GM23338 (cell line): ENCODE data around the gene SPPL2A. TPM values are rescaled to one million over a fixed set of nuclear protein-coding genes. Genes with fewer than 3 reads are reported as not detected.

Experiments
- ATAC-seq: fragments of 200-7000 bp; cut with Tn5 transposase; 3 replicates; pipeline ENCODE4 v1.9.1; 2020
- DNase-seq: peaks from one replicate; pipeline ENCODE4 v3.0.0-alpha.2; 2015; ENCODE audit warnings: low spot score
- H2AFZ ChIP-seq: fragments of 200-600 bp; sonication (generic); 2 replicates; pipeline ENCODE4 v1.8.0; 2016; ENCODE audit warnings: antibody characterized with exemption, mild to moderate bottlenecking, moderate library complexity
- H3F3A ChIP-seq: fragments of 200-600 bp; sonication (generic); replicated peaks from 2 replicates; pipeline ENCODE4 v1.8.0; 2017; ENCODE audit warnings: antibody characterized with exemption, mixed run types, low read depth
- H3K27ac ChIP-seq: fragments of 200-600 bp; sonication (generic); 2 replicates; pipeline ENCODE4 v1.6.1; 2016; ENCODE audit warnings: low read depth
- H3K27me3 ChIP-seq: fragments of 200-600 bp; sonication (generic); 2 replicates; pipeline ENCODE4 v1.8.0; 2016; ENCODE audit warnings: mild to moderate bottlenecking, mixed run types, moderate library complexity; ENCODE audit not compliant: insufficient read depth
- H3K36me3 ChIP-seq: fragments of 200-600 bp; sonication (generic); 2 replicates; pipeline ENCODE4 v1.8.0; 2016; ENCODE audit warnings: mild to moderate bottlenecking; ENCODE audit not compliant: insufficient read depth
- H3K4me1 ChIP-seq: fragments of 200-600 bp; sonication (generic); 2 replicates; pipeline ENCODE4 v1.8.0; 2016; ENCODE audit warnings: mild to moderate bottlenecking, moderate library complexity; ENCODE audit not compliant: insufficient read depth
- H3K4me2 ChIP-seq: fragments of 200-600 bp; sonication (generic); 2 replicates; pipeline ENCODE4 v1.7.1; 2017; ENCODE audit warnings: mixed run types
- H3K4me3 ChIP-seq: fragments of 200-600 bp; sonication (generic); 2 replicates; pipeline ENCODE4 v1.6.1; 2016; ENCODE audit warnings: mixed run types
- H3K79me2 ChIP-seq: fragments of 200-600 bp; sonication (generic); replicated peaks from 2 replicates; pipeline ENCODE4 v1.8.0; 2017; ENCODE audit warnings: mild to moderate bottlenecking; ENCODE audit not compliant: insufficient read depth
- H3K9me2 ChIP-seq: fragments of 200-600 bp; sonication (generic); 2 replicates; pipeline ENCODE4 v1.8.0; 2017; ENCODE audit not compliant: insufficient read depth
- H4K20me1 ChIP-seq: fragments of 200-600 bp; sonication (generic); replicated peaks from 2 replicates; pipeline ENCODE4 v1.8.0; 2017; ENCODE audit warnings: mild to moderate bottlenecking; ENCODE audit not compliant: insufficient read depth
- H3K27ac Mint-ChIP-seq: 2 replicates; pipeline ENCODE4 v1.8.0; 2020; ENCODE audit warnings: inconsistent platforms, mild to moderate bottlenecking, moderate library complexity, mixed read lengths
- H3K27me3 Mint-ChIP-seq: 3 replicates; pipeline ENCODE4 v1.8.0; 2022; ENCODE audit warnings: low read depth, mild to moderate bottlenecking, moderate library complexity, mixed read lengths, inconsistent platforms; ENCODE audit not compliant: insufficient read depth, poor library complexity
- H3K36me3 Mint-ChIP-seq: 3 replicates; pipeline ENCODE4 v1.8.0; 2021; ENCODE audit warnings: low read depth, mild to moderate bottlenecking, inconsistent platforms, moderate library complexity, mixed read lengths
- H3K4me1 Mint-ChIP-seq: 3 replicates; pipeline ENCODE4 v1.8.0; 2020; ENCODE audit warnings: mild to moderate bottlenecking, inconsistent platforms, mixed read lengths
- H3K4me3 Mint-ChIP-seq: 3 replicates; pipeline ENCODE4 v1.8.0; 2021; ENCODE audit warnings: moderate library complexity, mild to moderate bottlenecking, inconsistent platforms, mixed read lengths
- H3K9me3 Mint-ChIP-seq: 3 replicates; pipeline ENCODE4 v1.8.0; 2020; ENCODE audit warnings: moderate library complexity, mild to moderate bottlenecking, inconsistent platforms, mixed read lengths
- CREB1 ChIP-seq: fragments of 250-450 bp; sonication (Bioruptor Pico); IDR thresholded peaks from 2 replicates; pipeline ENCODE4 v1.5.0; 2020; ENCODE audit warnings: low read depth, mild to moderate bottlenecking, moderate library complexity
- CTCF ChIP-seq, 2 experiments: fragments of 200-600 bp in 1 of 2; sonication (generic) in 1 of 2; conservative IDR thresholded peaks; 2 replicates each; pipeline versions ENCODE4 v1.5.1 to v1.6.1; 2016 to 2017; ENCODE audit warnings: antibody characterized with exemption in 2 of 2, low read depth in 2 of 2, mild to moderate bottlenecking in 2 of 2, moderate library complexity in 1 of 2
- EZH2 ChIP-seq: fragments of 200-600 bp; sonication (generic); IDR thresholded peaks from one replicate; pipeline ENCODE4 v1.8.0; 2017; ENCODE audit warnings: antibody characterized with exemption, mild to moderate bottlenecking, low read depth; ENCODE audit not compliant: unreplicated experiment
- EZH2phosphoT487 ChIP-seq: fragments of 200-600 bp; sonication (generic); IDR thresholded peaks from one replicate; pipeline ENCODE4 v1.8.1; 2018; ENCODE audit warnings: antibody characterized with exemption; ENCODE audit not compliant: unreplicated experiment
- JUNB ChIP-seq: IDR thresholded peaks from one replicate; pipeline ENCODE4 v1.6.1; 2016; ENCODE audit warnings: antibody characterized with exemption; ENCODE audit not compliant: unreplicated experiment
- NANOG ChIP-seq: IDR thresholded peaks from 2 replicates; pipeline ENCODE4 v1.6.1; 2016; ENCODE audit warnings: antibody characterized with exemption, borderline replicate concordance
- POLR2AphosphoS5 ChIP-seq: IDR thresholded peaks from 2 replicates; pipeline ENCODE4 v1.6.1; 2016; ENCODE audit warnings: antibody characterized with exemption, low read depth
- REST ChIP-seq: IDR thresholded peaks from one replicate; pipeline ENCODE4 v1.6.1; 2018; ENCODE audit warnings: antibody characterized with exemption; ENCODE audit not compliant: unreplicated experiment
- ZNF114 ChIP-seq: fragments of 250-450 bp; sonication (Bioruptor Pico); IDR thresholded peaks from 2 replicates; pipeline ENCODE4 v1.5.0; 2020; ENCODE audit warnings: mild to moderate bottlenecking, moderate library complexity
- ZNF331 ChIP-seq: fragments of 250-450 bp; sonication (Bioruptor Pico); IDR thresholded peaks from 2 replicates; pipeline ENCODE4 v1.5.0; 2020; ENCODE audit warnings: low read depth, mild to moderate bottlenecking, moderate library complexity
- polyA plus RNA-seq: library from polyadenylated mRNA; unstranded; fragments of >200 nt; fragmentation: Nextera tagmentation; extraction: Ambion mirVana; gene quantifications from 2 replicates; pipeline ENCODE4 v1.2.1, GENCODE V29; 2016
- total RNA-seq: library from RNA; depleted of rRNA; stranded (reverse); fragments of >200 nt; shearing (Covaris generic); gene quantifications from 2 replicates; pipeline ENCODE4 v1.2.3, GENCODE V29; 2014
- TF ChIP-seq, protein P1 (sequence below): fragments of 250-450 bp; sonication (Bioruptor Pico); IDR thresholded peaks from 2 replicates; pipeline ENCODE4 v1.5.0; 2020; ENCODE audit warnings: mild to moderate bottlenecking, moderate library complexity

SPPL2A gene
- total and polyA plus RNA-seq, 2 experiments from 2014 or later, result 10.9 to 24.1 TPM

DNA sequence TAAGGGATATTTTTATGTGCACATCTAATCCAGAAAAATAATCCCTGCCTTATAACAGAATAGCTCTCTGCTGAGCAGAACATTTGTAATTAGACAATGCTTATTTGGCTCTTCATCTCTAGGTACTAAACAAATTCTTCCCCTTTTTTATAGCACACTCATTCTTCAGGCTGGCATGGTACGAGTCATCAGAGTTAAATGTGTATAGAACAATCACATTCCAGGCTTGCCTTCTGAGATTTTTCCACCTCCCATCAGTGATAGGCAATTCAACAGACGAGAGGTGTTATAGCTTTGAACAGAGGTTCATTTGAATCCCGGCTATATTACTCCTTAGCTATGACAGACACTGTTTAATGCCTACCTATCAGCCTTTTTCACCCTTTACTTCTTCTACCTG, 21.4 kb upstream of the SPPL2A start (continued):
- TF ChIP-seq CTCF (conservative IDR thresholded peaks at IDR 0.05; ENCODE audit: low read depth in 2 of 2), result no peak
- no peak for TF ChIP-seq CREB1 (CRISPR knock-in tag)
- no peak for TF ChIP-seq ZNF114 (CRISPR knock-in tag)
- TF ChIP-seq EZH2, result no peak
- TF ChIP-seq NANOG, result no peak

- Mint-ChIP-seq H3K27ac (no peak overlapping the region), H3K27me3 (no peaks in the 10 kb centered on the region), H3K9me3 (no peaks in the 10 kb centered on the region), H3K4me3 (no peak overlapping the region), H3K36me3 (no peaks in the 10 kb centered on the region), H3K4me1 (peaks cover 11% of the 10 kb centered on the region; the same call in 2 of the 3 replicates)
- ATAC-seq (no peak), DNase-seq (no peak)
- Histone ChIP-seq H3K79me2 (no peaks in the 10 kb centered on the region), H3K27ac (no peak overlapping the region), H3K4me1 (no peaks in the 10 kb centered on the region; the same call in 1 of the 2 replicates), H2AFZ (0 out of 2 replicates have a peak overlapping the region, but pooled peaks have one; percentile 52), H3K4me3 (no peak overlapping the region), H3K4me2 (no peak overlapping the region), H3K36me3 (no peaks in the 10 kb centered on the region), H3F3A (no peaks in the 10 kb centered on the region), H4K20me1 (no peaks in the 10 kb centered on the region), H3K27me3 (no peaks in the 10 kb centered on the region), H3K9me2 (0 out of 2 replicates have a peak, but pooled peaks cover 3% of the 10 kb centered on the region)
- TF ChIP-seq JUNB, result no peak
- TF ChIP-seq ZNF331 (CRISPR knock-in tag), result no peak
- TF ChIP-seq REST, result no peak
- no peak for TF ChIP-seq ZNF114 (CRISPR knock-in tag)
- no peak for TF ChIP-seq EZH2
- TF ChIP-seq CTCF (conservative IDR thresholded peaks at IDR 0.05; ENCODE audit: low read depth in 2 of 2), result no peak
- TF ChIP-seq EZH2phosphoT487, result no peak
- no peak for TF ChIP-seq POLR2AphosphoS5
- TF ChIP-seq, protein P1, sequence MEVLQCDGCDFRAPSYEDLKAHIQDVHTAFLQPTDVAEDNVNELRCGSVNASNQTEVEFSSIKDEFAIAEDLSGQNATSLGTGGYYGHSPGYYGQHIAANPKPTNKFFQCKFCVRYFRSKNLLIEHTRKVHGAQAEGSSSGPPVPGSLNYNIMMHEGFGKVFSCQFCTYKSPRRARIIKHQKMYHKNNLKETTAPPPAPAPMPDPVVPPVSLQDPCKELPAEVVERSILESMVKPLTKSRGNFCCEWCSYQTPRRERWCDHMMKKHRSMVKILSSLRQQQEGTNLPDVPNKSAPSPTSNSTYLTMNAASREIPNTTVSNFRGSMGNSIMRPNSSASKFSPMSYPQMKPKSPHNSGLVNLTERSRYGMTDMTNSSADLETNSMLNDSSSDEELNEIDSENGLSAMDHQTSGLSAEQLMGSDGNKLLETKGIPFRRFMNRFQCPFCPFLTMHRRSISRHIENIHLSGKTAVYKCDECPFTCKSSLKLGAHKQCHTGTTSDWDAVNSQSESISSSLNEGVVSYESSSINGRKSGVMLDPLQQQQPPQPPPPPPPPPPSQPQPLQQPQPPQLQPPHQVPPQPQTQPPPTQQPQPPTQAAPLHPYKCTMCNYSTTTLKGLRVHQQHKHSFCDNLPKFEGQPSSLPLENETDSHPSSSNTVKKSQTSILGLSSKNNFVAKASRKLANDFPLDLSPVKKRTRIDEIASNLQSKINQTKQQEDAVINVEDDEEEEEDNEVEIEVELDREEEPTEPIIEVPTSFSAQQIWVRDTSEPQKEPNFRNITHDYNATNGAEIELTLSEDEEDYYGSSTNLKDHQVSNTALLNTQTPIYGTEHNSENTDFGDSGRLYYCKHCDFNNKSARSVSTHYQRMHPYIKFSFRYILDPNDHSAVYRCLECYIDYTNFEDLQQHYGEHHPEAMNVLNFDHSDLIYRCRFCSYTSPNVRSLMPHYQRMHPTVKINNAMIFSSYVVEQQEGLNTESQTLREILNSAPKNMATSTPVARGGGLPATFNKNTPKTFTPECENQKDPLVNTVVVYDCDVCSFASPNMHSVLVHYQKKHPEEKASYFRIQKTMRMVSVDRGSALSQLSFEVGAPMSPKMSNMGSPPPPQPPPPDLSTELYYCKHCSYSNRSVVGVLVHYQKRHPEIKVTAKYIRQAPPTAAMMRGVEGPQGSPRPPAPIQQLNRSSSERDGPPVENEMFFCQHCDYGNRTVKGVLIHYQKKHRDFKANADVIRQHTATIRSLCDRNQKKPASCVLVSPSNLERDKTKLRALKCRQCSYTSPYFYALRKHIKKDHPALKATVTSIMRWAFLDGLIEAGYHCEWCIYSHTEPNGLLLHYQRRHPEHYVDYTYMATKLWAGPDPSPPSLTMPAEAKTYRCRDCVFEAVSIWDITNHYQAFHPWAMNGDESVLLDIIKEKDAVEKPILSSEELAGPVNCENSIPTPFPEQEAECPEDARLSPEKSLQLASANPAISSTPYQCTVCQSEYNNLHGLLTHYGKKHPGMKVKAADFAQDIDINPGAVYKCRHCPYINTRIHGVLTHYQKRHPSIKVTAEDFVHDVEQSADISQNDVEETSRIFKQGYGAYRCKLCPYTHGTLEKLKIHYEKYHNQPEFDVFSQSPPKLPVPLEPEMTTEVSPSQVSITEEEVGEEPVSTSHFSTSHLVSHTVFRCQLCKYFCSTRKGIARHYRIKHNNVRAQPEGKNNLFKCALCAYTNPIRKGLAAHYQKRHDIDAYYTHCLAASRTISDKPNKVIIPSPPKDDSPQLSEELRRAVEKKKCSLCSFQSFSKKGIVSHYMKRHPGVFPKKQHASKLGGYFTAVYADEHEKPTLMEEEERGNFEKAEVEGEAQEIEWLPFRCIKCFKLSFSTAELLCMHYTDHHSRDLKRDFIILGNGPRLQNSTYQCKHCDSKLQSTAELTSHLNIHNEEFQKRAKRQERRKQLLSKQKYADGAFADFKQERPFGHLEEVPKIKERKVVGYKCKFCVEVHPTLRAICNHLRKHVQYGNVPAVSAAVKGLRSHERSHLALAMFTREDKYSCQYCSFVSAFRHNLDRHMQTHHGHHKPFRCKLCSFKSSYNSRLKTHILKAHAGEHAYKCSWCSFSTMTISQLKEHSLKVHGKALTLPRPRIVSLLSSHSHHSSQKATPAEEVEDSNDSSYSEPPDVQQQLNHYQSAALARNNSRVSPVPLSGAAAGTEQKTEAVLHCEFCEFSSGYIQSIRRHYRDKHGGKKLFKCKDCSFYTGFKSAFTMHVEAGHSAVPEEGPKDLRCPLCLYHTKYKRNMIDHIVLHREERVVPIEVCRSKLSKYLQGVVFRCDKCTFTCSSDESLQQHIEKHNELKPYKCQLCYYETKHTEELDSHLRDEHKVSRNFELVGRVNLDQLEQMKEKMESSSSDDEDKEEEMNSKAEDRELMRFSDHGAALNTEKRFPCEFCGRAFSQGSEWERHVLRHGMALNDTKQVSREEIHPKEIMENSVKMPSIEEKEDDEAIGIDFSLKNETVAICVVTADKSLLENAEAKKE (CRISPR knock-in tag), result no peak
Observed at GRCh38 chr15:50786438-50786837, 20.9 kb upstream of the SPPL2A start.
